ENCODE results near the gene LSM10. TPM values are rescaled to one million over a fixed set of nuclear protein-coding genes. Genes with fewer than 3 reads are reported as not detected.
A peak's percentile ranks its signal among the peaks of the same experiment; 100 is the strongest.

Gene LSM10
- total and polyA plus RNA-seq, 9 of the 15 experiments (the other 6 are each of a cell fraction or from before 2014, with no cell fraction given) = 13.2 to 146 (median 68.9) TPM

DNA sequence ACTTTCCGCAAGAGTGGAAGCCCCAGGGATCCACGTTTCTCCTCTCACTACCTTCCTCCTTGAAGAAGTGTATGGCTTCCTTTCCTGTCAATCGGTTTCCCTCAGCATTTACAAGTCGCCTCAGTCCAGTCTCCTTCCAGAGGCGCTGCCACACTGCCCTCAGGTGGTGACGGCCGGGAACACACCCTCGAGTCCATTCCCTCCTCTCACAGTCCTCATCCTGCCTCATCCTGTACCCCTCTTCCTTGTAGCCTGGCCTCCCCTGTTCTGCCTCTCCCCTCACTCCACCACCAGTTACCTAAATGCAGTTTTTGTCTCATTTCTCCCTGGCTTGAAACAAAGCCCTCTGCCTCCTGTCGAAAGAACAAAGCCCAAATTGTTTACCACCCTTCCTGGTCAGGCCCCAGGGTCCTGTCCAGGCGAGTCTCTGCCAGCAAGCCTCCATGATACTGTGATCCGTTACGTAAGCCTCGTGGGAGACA is 23.2 kb upstream of the LSM10 start (continued):
- TF ChIP-seq HNRNPK (IDR thresholded peaks at IDR 0.05; ENCODE audit: low read depth, low read length, poor library complexity, severe bottlenecking) = no peak
- TF ChIP-seq, protein P1, sequence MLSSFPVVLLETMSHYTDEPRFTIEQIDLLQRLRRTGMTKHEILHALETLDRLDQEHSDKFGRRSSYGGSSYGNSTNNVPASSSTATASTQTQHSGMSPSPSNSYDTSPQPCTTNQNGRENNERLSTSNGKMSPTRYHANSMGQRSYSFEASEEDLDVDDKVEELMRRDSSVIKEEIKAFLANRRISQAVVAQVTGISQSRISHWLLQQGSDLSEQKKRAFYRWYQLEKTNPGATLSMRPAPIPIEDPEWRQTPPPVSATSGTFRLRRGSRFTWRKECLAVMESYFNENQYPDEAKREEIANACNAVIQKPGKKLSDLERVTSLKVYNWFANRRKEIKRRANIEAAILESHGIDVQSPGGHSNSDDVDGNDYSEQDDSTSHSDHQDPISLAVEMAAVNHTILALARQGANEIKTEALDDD (IDR thresholded peaks at IDR 0.05) = peak; percentile 82; the same call in 1 of the 2 replicates
- TF ChIP-seq, protein P2, sequence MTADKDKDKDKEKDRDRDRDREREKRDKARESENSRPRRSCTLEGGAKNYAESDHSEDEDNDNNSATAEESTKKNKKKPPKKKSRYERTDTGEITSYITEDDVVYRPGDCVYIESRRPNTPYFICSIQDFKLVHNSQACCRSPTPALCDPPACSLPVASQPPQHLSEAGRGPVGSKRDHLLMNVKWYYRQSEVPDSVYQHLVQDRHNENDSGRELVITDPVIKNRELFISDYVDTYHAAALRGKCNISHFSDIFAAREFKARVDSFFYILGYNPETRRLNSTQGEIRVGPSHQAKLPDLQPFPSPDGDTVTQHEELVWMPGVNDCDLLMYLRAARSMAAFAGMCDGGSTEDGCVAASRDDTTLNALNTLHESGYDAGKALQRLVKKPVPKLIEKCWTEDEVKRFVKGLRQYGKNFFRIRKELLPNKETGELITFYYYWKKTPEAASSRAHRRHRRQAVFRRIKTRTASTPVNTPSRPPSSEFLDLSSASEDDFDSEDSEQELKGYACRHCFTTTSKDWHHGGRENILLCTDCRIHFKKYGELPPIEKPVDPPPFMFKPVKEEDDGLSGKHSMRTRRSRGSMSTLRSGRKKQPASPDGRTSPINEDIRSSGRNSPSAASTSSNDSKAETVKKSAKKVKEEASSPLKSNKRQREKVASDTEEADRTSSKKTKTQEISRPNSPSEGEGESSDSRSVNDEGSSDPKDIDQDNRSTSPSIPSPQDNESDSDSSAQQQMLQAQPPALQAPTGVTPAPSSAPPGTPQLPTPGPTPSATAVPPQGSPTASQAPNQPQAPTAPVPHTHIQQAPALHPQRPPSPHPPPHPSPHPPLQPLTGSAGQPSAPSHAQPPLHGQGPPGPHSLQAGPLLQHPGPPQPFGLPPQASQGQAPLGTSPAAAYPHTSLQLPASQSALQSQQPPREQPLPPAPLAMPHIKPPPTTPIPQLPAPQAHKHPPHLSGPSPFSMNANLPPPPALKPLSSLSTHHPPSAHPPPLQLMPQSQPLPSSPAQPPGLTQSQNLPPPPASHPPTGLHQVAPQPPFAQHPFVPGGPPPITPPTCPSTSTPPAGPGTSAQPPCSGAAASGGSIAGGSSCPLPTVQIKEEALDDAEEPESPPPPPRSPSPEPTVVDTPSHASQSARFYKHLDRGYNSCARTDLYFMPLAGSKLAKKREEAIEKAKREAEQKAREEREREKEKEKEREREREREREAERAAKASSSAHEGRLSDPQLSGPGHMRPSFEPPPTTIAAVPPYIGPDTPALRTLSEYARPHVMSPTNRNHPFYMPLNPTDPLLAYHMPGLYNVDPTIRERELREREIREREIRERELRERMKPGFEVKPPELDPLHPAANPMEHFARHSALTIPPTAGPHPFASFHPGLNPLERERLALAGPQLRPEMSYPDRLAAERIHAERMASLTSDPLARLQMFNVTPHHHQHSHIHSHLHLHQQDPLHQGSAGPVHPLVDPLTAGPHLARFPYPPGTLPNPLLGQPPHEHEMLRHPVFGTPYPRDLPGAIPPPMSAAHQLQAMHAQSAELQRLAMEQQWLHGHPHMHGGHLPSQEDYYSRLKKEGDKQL (CRISPR knock-in tag; IDR thresholded peaks at IDR 0.05; ENCODE audit: borderline replicate concordance) = no peak
- TF ChIP-seq LARP7 (IDR thresholded peaks at IDR 0.05) = peak; percentile 92
- no peak for TF ChIP-seq MTA1 (IDR thresholded peaks at IDR 0.05; ENCODE audit: borderline replicate concordance)
- peak; percentile 46; the same call in 1 of the 2 replicates for TF ChIP-seq EP300 (IDR thresholded peaks at IDR 0.05; ENCODE audit: low read length)
- TF ChIP-seq ZNF507 (tag; conservative IDR thresholded peaks at IDR 0.05) = no peak
- TF ChIP-seq, protein P3, sequence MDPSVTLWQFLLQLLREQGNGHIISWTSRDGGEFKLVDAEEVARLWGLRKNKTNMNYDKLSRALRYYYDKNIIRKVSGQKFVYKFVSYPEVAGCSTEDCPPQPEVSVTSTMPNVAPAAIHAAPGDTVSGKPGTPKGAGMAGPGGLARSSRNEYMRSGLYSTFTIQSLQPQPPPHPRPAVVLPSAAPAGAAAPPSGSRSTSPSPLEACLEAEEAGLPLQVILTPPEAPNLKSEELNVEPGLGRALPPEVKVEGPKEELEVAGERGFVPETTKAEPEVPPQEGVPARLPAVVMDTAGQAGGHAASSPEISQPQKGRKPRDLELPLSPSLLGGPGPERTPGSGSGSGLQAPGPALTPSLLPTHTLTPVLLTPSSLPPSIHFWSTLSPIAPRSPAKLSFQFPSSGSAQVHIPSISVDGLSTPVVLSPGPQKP (CRISPR knock-in tag; IDR thresholded peaks at IDR 0.05) = no peak
- TF ChIP-seq ZNF24 (IDR thresholded peaks at IDR 0.05) = peak; percentile 80
- peak; percentile 42; the same call in 1 of the 2 replicates for TF ChIP-seq ETV1 (tag; conservative IDR thresholded peaks at IDR 0.05; ENCODE audit: low read depth)
- TF ChIP-seq EHMT2 (IDR thresholded peaks at IDR 0.05) = 0 out of 2 replicates have a peak, but pooled peaks have one; percentile 44
- 0 out of 4 replicates have a peak, but pooled peaks of 1 of the 2 experiments have one; percentile 38 for TF ChIP-seq HDAC1 (IDR thresholded peaks at IDR 0.05)
- no peak for TF ChIP-seq KHSRP (IDR thresholded peaks at IDR 0.05)
- no peak for TF ChIP-seq HDAC8 (tag; IDR thresholded peaks at IDR 0.05)
- TF ChIP-seq NFIC (IDR thresholded peaks at IDR 0.05) = no peak
- TF ChIP-seq RB1 (IDR thresholded peaks at IDR 0.05; ENCODE audit: low read depth) = peak; percentile 86
- TF ChIP-seq YY1 (IDR thresholded peaks at IDR 0.05; ENCODE audit: borderline replicate concordance in 1 of 3, control insufficient read depth in 1 of 3, extremely low read depth in 1 of 3, insufficient read depth in 3 of 3, insufficient read length in 1 of 3, insufficient replicate concordance in 2 of 3, low read depth in 1 of 3, low read length in 2 of 3) = peak in 2 of 3 experiments; percentile 33 to 52
- no peak for TF ChIP-seq FUS (optimal IDR thresholded peaks at IDR 0.05; ENCODE audit: low read depth, low read length)
- TF ChIP-seq, protein P4, sequence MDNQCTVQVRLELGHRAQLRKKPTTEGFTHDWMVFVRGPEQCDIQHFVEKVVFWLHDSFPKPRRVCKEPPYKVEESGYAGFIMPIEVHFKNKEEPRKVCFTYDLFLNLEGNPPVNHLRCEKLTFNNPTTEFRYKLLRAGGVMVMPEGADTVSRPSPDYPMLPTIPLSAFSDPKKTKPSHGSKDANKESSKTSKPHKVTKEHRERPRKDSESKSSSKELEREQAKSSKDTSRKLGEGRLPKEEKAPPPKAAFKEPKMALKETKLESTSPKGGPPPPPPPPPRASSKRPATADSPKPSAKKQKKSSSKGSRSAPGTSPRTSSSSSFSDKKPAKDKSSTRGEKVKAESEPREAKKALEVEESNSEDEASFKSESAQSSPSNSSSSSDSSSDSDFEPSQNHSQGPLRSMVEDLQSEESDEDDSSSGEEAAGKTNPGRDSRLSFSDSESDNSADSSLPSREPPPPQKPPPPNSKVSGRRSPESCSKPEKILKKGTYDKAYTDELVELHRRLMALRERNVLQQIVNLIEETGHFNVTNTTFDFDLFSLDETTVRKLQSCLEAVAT (IDR thresholded peaks at IDR 0.05) = peak in 1 of 2 experiments; percentile 34; a peak in 1 of 4 replicates

All from K562 (cell line).